PFSK-1 (cell line): ENCODE measurements around the gene IRAK1.

Source experiments
- POLR2AphosphoS5 ChIP-seq: IDR thresholded peaks from 2 replicates; pipeline ENCODE4 v1.6.1; 2012; ENCODE audit warnings: low read depth, mild to moderate bottlenecking, control low read depth, low read length, moderate library complexity
- REST ChIP-seq, 2 experiments: IDR thresholded peaks; 2 replicates each; pipeline versions ENCODE4 v1.6.1 to v1.8.0; 2011 to 2012; ENCODE audit warnings: low read depth in 2 of 2, low read length in 2 of 2, control low read depth in 1 of 2, inconsistent platforms in 1 of 2, mild to moderate bottlenecking in 1 of 2, moderate library complexity in 1 of 2; ENCODE audit not compliant: insufficient read depth in 1 of 2
- SIN3A ChIP-seq: IDR thresholded peaks from 2 replicates; pipeline ENCODE4 v1.6.1; 2012; ENCODE audit warnings: mild to moderate bottlenecking, low read length, moderate library complexity, borderline replicate concordance; ENCODE audit not compliant: insufficient read depth
- TAF1 ChIP-seq: IDR thresholded peaks from 2 replicates; pipeline ENCODE4 v1.6.1; 2012; ENCODE audit warnings: low read length, control low read depth, borderline replicate concordance; ENCODE audit not compliant: insufficient read depth

- TF ChIP-seq POLR2AphosphoS5, result no peak
- TF ChIP-seq REST (IDR thresholded peaks at IDR 0.05; ENCODE audit: insufficient read depth in 1 of 2, low read depth in 2 of 2, low read length in 2 of 2), result no peak
- TF ChIP-seq TAF1, result no peak
- no peak for TF ChIP-seq SIN3A
These were observed 37.8 kb downstream of the IRAK1 start for GRCh38 chrX:153981771-153982533.
